ENCODE data around the gene MEIS2.
A peak's percentile ranks its signal among the peaks of the same experiment; 100 is the strongest.

The MEIS2 gene

GRCh38 chr15:36877294-36877693, 223.1 kb downstream of the MEIS2 start:
- H3K9me3 Mint-ChIP-seq, result no peaks in the 10 kb centered on the region
- H3K36me3 Mint-ChIP-seq (ENCODE audit: low read depth), result peaks cover 4% of the 10 kb centered on the region
- H3K4me1 Mint-ChIP-seq, result peaks cover 36% of the 10 kb centered on the region
- peak overlapping the region; percentile 34 to 69 (median 65) for H3K4me3 Mint-ChIP-seq
- peaks cover 75% of the 10 kb centered on the region for H3K27me3 Mint-ChIP-seq (ENCODE audit: low read depth)
- peak overlapping the region; percentile 78 to 96 (median 86) for H3K27ac Mint-ChIP-seq
- TF ChIP-seq, protein P1, sequence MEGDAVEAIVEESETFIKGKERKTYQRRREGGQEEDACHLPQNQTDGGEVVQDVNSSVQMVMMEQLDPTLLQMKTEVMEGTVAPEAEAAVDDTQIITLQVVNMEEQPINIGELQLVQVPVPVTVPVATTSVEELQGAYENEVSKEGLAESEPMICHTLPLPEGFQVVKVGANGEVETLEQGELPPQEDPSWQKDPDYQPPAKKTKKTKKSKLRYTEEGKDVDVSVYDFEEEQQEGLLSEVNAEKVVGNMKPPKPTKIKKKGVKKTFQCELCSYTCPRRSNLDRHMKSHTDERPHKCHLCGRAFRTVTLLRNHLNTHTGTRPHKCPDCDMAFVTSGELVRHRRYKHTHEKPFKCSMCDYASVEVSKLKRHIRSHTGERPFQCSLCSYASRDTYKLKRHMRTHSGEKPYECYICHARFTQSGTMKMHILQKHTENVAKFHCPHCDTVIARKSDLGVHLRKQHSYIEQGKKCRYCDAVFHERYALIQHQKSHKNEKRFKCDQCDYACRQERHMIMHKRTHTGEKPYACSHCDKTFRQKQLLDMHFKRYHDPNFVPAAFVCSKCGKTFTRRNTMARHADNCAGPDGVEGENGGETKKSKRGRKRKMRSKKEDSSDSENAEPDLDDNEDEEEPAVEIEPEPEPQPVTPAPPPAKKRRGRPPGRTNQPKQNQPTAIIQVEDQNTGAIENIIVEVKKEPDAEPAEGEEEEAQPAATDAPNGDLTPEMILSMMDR (IDR thresholded peaks at IDR 0.05; ENCODE audit: unreplicated experiment in 3 of 3), result no peak

- Mint-ChIP-seq H3K36me3 (ENCODE audit: low read depth) (peaks cover 4% of the 10 kb centered on the region), H3K27ac (peak overlapping the region in 1 of 3 experiments; percentile 47), H3K27me3 (ENCODE audit: low read depth) (peaks cover 60% of the 10 kb centered on the region), H3K4me1 (peaks cover 30% of the 10 kb centered on the region), H3K9me3 (no peaks in the 10 kb centered on the region), H3K4me3 (no peak overlapping the region)
- TF ChIP-seq, protein P1 (IDR thresholded peaks at IDR 0.05; ENCODE audit: unreplicated experiment in 3 of 3), result no peak
Measured at GRCh38 chr15:36875740-36876334, 224.5 kb downstream of the MEIS2 start.

GRCh38 chr15:36874930-36875329, 225.4 kb downstream of the MEIS2 start:
- TF ChIP-seq, protein P1 (IDR thresholded peaks at IDR 0.05; ENCODE audit: unreplicated experiment in 3 of 3), result no peak
- Mint-ChIP-seq H3K4me3 (no peak overlapping the region), H3K27ac (no peak overlapping the region), H3K4me1 (peaks cover 26% of the 10 kb centered on the region), H3K36me3 (ENCODE audit: low read depth) (peaks cover 4% of the 10 kb centered on the region), H3K9me3 (no peaks in the 10 kb centered on the region), H3K27me3 (ENCODE audit: low read depth) (peaks cover 51% of the 10 kb centered on the region)

- peaks cover 14% of the 10 kb centered on the region for H3K4me1 Mint-ChIP-seq
- TF ChIP-seq, protein P1 (IDR thresholded peaks at IDR 0.05; ENCODE audit: unreplicated experiment in 3 of 3), result no peak
- H3K27me3 Mint-ChIP-seq (ENCODE audit: low read depth), result no peaks in the 10 kb centered on the region
- no peaks in the 10 kb centered on the region for H3K36me3 Mint-ChIP-seq (ENCODE audit: low read depth)
- no peak overlapping the region for H3K4me3 Mint-ChIP-seq
- H3K27ac Mint-ChIP-seq, result no peak overlapping the region
- no peaks in the 10 kb centered on the region for H3K9me3 Mint-ChIP-seq
Measured at GRCh38 chr15:36867436-36867835, 232.9 kb downstream of the MEIS2 start.

GRCh38 chr15:36866896-36867295, 233.5 kb downstream of the MEIS2 start:
- TF ChIP-seq, protein P1 (IDR thresholded peaks at IDR 0.05; ENCODE audit: unreplicated experiment in 3 of 3), result no peak
- Mint-ChIP-seq H3K36me3 (ENCODE audit: low read depth) (no peaks in the 10 kb centered on the region), H3K27me3 (ENCODE audit: low read depth) (no peaks in the 10 kb centered on the region), H3K4me1 (peaks cover 14% of the 10 kb centered on the region), H3K4me3 (no peak overlapping the region), H3K27ac (no peak overlapping the region), H3K9me3 (no peaks in the 10 kb centered on the region)

DNA sequence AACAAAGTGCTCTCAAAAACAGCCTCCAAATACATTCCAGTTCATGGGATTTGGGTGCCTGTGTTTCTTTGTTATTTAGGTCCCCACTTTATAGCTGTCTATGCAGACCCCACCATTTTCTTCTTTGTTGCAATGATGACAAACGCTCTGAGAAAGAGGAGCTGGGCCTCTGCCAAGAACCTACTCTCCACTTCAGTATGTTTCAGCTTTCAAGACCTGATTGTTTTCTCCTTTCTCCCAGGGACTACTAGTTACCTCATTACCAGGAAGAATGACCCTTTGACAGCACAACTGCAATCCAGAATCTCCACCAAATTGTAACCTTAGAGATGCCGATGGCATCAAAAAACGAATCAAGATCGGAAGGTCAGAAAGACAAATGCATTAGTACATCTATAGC, 236.8 kb downstream of the MEIS2 start:
- TF ChIP-seq, protein P1 (IDR thresholded peaks at IDR 0.05; ENCODE audit: unreplicated experiment in 3 of 3), result no peak
- no peaks in the 10 kb centered on the region for H3K27me3 Mint-ChIP-seq (ENCODE audit: low read depth)
- H3K4me3 Mint-ChIP-seq, result no peak overlapping the region
- peaks cover 3% of the 10 kb centered on the region for H3K36me3 Mint-ChIP-seq (ENCODE audit: low read depth)
- H3K4me1 Mint-ChIP-seq, result peaks cover 14% of the 10 kb centered on the region
- H3K27ac Mint-ChIP-seq, result peak overlapping the region; percentile 66 to 81 (median 73)
- H3K9me3 Mint-ChIP-seq, result no peaks in the 10 kb centered on the region

Measured in nephron (organoid).